Endothelial cell of umbilical vein (primary cell): ENCODE measurements around the gene TROAP. TPM values are rescaled to one million over a fixed set of nuclear protein-coding genes. Genes with fewer than 3 reads are reported as not detected.

Source experiments
- BruUV-seq: library from RNA; stranded (reverse); fragments of 400-500 nt; replicated peaks from 2 replicates; lab custom pipeline; 2021; lab: Mats Ljungman, UMichigan
- CTCF ChIA-PET: fragments of 300-600, 350-600 bp; sonication (Branson Sonifier 250); formaldehyde crosslinking; loops from one replicate; lab custom pipeline; 2021; ENCODE audit warnings: antibody characterized with exemption, inconsistent platforms; lab: Charles Lee
- POLR2A ChIA-PET: fragments of 300-600, 350-600 bp; sonication (Branson Sonifier 250); formaldehyde crosslinking; loops from one replicate; lab custom pipeline; 2021; ENCODE audit warnings: antibody characterized with exemption, inconsistent platforms; lab: Charles Lee
- DNase-seq: peaks from one replicate; pipeline ENCODE4 v3.0.0-alpha.2; 2011; ENCODE audit warnings: low read depth, low spot score
- FAIRE-seq: peaks from 2 replicates; lab custom pipeline; 2011; peaks lifted over from hg19 to GRCh38; lab: Jason Lieb, UNC
- H2AFZ ChIP-seq: 2 replicates; pipeline ENCODE4 v1.6.0; 2012; ENCODE audit warnings: low read depth, low read length, control low read depth, inconsistent platforms
- H3K27ac ChIP-seq: 2 replicates; pipeline ENCODE4 v1.5.1; 2011; ENCODE audit warnings: low read depth, mild to moderate bottlenecking, control low read depth, low read length, moderate library complexity; ENCODE audit not compliant: insufficient read depth
- H3K27me3 ChIP-seq, 2 experiments: 2 replicates each; pipeline versions ENCODE4 v1.6.0 to v1.6.1; 2011; ENCODE audit warnings: low read length in 2 of 2, mixed read lengths in 1 of 2; ENCODE audit not compliant: control insufficient read depth in 2 of 2, insufficient read depth in 2 of 2
- H3K36me3 ChIP-seq, 2 experiments: 2 replicates in 1 of 2; 3 replicates in 1 of 2; pipeline ENCODE4 v1.5.1; 2011; ENCODE audit warnings: low read length in 2 of 2, mild to moderate bottlenecking in 1 of 2, moderate library complexity in 1 of 2; ENCODE audit not compliant: control insufficient read depth in 2 of 2, insufficient read depth in 2 of 2; ENCODE audit errors: extremely low read depth in 1 of 2
- H3K4me1 ChIP-seq: 3 replicates; pipeline ENCODE4 v1.5.1; 2011; ENCODE audit warnings: mild to moderate bottlenecking, low read length; ENCODE audit not compliant: control insufficient read depth, insufficient read depth; ENCODE audit errors: extremely low read depth
- H3K4me2 ChIP-seq: 2 replicates; pipeline ENCODE4 v1.6.1; 2011; ENCODE audit warnings: low read length, control low read depth, mixed read lengths; ENCODE audit not compliant: insufficient read depth
- H3K4me3 ChIP-seq, 3 experiments: fragments of 200-600 bp in 1 of 3; sonication (generic), shearing (Covaris generic) in 1 of 3; replicated peaks in 1 of 3; 2 replicates each; pipeline ENCODE4 v1.5.1; 2011 to 2016; ENCODE audit warnings: control low read depth in 3 of 3, low read length in 3 of 3, mild to moderate bottlenecking in 2 of 3, inconsistent platforms in 1 of 3, low read depth in 1 of 3, moderate library complexity in 1 of 3; ENCODE audit not compliant: insufficient read depth in 1 of 3
- H3K79me2 ChIP-seq: 2 replicates; pipeline ENCODE4 v1.6.0; 2012; ENCODE audit warnings: low read length, inconsistent platforms; ENCODE audit not compliant: control insufficient read depth, insufficient read depth
- H3K9ac ChIP-seq: replicated peaks from 2 replicates; pipeline ENCODE3; 2011; ENCODE audit warnings: low read length, control low read depth; ENCODE audit not compliant: insufficient read depth; ENCODE audit errors: extremely low read depth
- H3K9me1 ChIP-seq: replicated peaks from 3 replicates; pipeline ENCODE4 v1.6.0; 2011; ENCODE audit warnings: mild to moderate bottlenecking, low read length; ENCODE audit not compliant: control insufficient read depth, insufficient read depth; ENCODE audit errors: extremely low read depth
- H3K9me3 ChIP-seq: replicated peaks from 2 replicates; pipeline ENCODE4 v1.5.1; 2012; ENCODE audit warnings: low read length, inconsistent platforms; ENCODE audit not compliant: control insufficient read depth, insufficient read depth
- H4K20me1 ChIP-seq: replicated peaks from 2 replicates; pipeline ENCODE3; 2011; ENCODE audit warnings: mild to moderate bottlenecking, low read length; ENCODE audit not compliant: control insufficient read depth, insufficient read depth; ENCODE audit errors: extremely low read depth
- EZH2 ChIP-seq: IDR thresholded peaks from 2 replicates; pipeline ENCODE4 v1.6.1; 2012; ENCODE audit warnings: borderline replicate concordance, low read depth, mild to moderate bottlenecking, moderate library complexity, low read length, inconsistent platforms; ENCODE audit not compliant: severe bottlenecking
- FOS ChIP-seq: IDR thresholded peaks from 2 replicates; pipeline ENCODE4 v1.6.1; 2011; ENCODE audit warnings: mild to moderate bottlenecking, low read length, moderate library complexity, borderline replicate concordance; ENCODE audit not compliant: insufficient read depth
- GATA2 ChIP-seq: IDR thresholded peaks from 2 replicates; pipeline ENCODE4 v1.7.0; 2011; ENCODE audit warnings: low read depth, mild to moderate bottlenecking, moderate library complexity, mixed read lengths, low read length; ENCODE audit not compliant: insufficient read length, insufficient read depth
- JUN ChIP-seq: IDR thresholded peaks from 2 replicates; pipeline ENCODE4 v1.6.1; 2011; ENCODE audit warnings: borderline replicate concordance, low read depth; ENCODE audit not compliant: insufficient read length, insufficient read depth
- MYC ChIP-seq: IDR thresholded peaks from one replicate; pipeline ENCODE4 v1.6.1; 2011; ENCODE audit warnings: mild to moderate bottlenecking, low read depth, low read length
- POLR2A ChIP-seq: IDR thresholded peaks from 2 replicates; pipeline ENCODE4 v1.6.1; 2012; ENCODE audit warnings: low read depth, mild to moderate bottlenecking, control low read depth, low read length
- POLR2AphosphoS5 ChIP-seq: IDR thresholded peaks from 2 replicates; pipeline ENCODE4 v1.6.1; 2012; ENCODE audit warnings: low read depth, mild to moderate bottlenecking, control low read depth, low read length, moderate library complexity; ENCODE audit not compliant: insufficient read depth
- dilution Hi-C: fragments of 300-500 bp; cut with MboI; formaldehyde crosslinking; loops from one replicate; pipeline ENCODE4 v1.15.0; 2019; ENCODE audit warnings: low sequenced_read_pairs; ENCODE audit not compliant: extremely low pct_ligation_motif_present
- intact Hi-C: fragments of 100-400 bp; cut with micrococcal nuclease; formaldehyde crosslinking; loops from one replicate; pipeline ENCODE4 v1.10.0; 2022
- polyA plus RNA-seq, 4 experiments: library from polyadenylated mRNA; depleted of rRNA in 3 of 4; stranded (reverse) in 3 of 4; unstranded in 1 of 4; fragments of >200 nt; gene quantifications; 2 replicates each; pipeline versions ENCODE4 v1.2.1 to v1.2.3, GENCODE V29; 2011 to 2012; ENCODE audit warnings: missing spikeins in 1 of 4
- total RNA-seq: library from RNA; stranded (reverse); gene quantifications from 2 replicates; pipeline ENCODE4 v1.2.3, GENCODE V29; 2021
- TF ChIP-seq, protein P1 (sequence below): IDR thresholded peaks from 2 replicates; pipeline ENCODE4 v1.6.1; 2011; ENCODE audit not compliant: insufficient read depth, insufficient read length
- TF ChIP-seq, protein P2 (sequence below), 2 donors: IDR thresholded peaks; 1 replicate in 1 of 2; 2 replicates in 1 of 2; pipeline ENCODE4 v1.5.1; 2011; ENCODE audit warnings: low read length in 2 of 2, mild to moderate bottlenecking in 2 of 2, moderate library complexity in 2 of 2, control low read depth in 1 of 2, inconsistent platforms in 1 of 2, low read depth in 1 of 2; ENCODE audit not compliant: insufficient read depth in 1 of 2; ENCODE audit errors: extremely low read depth in 1 of 2

TROAP gene
- total and polyA plus RNA-seq, 2 donors (not counting 3 experiments of a cell fraction or from before 2014, with no cell fraction given): 31.7 to 68.6 TPM

DNA sequence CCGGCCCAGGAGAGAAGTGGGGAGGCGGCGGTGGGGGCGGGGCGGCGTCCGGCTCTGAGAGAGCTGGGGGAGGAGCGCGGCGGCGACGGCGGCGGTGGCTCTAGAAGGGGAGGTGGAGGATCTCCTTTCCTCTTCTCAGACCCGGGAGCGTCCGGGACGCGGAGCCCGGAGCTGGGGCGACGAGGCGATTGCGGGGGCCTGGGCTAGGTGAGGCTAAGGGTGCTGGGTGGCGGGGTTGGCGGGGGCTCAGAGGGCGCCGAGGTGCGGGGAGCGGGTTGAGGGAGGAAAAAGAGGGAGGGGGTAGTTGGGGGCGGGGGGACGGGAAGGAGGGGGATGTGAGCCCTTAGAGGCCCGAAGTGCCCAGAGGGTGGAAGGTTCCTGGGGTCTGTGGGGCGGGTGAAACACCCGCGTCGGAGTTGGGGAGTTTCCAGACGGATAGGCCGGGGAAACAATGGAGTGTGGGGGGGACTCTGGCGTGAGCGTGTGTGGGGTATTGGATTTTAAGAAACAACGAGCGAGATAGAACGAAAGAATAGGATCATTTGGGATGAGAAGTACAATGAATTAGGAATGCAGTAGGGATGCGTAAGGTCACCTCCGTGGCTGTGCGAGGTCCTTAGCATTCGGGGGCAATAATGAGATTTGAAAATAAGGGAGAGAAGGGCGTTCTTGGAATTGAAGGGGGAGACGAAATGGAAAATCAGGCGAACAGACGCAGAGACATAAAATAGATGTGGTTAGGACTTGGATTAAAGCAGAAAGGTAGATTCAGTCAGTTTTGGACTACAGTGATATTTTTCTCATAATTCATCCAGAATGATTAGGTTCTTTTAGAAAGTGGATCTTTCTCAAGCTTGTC is 44.6 kb downstream of the TROAP start, which contains the start of gene SPATS2:
Gene SPATS2, plus strand, starts transcription at position 82 of the 859 bp plus-strand sequence. CDS start 93,551 bp downstream, outside the sequence.
- intact Hi-C loops: loop anchor here (1.0 to 5.0 kb wide), 2 partner anchors 144 to 255 kb away; partner anchors contain the start of gene PRPF40B
- peaks cover 56% of the 10 kb centered on the region for H3K79me2 ChIP-seq
- no peaks in the 10 kb centered on the region for H3K27me3 ChIP-seq
- ChIA-PET CTCF (interaction anchor here (0.8 to 12.8 kb wide), 20 partner anchors 8 to 213 kb away, joined by 3 to 679 read pairs (median 6); no protein-coding TSS in a partner anchor), POLR2A (interaction anchor here (0.6 to 2.1 kb wide), 15 partner anchors 8 to 374 kb away, joined by 3 to 15 read pairs (median 5); partner anchors contain the start of genes PRPH, TMBIM6 and TROAP)
- FAIRE-seq: no peak
- H3K4me3 ChIP-seq: peak within 1 kb of the TSS; percentile 76 to 94 (median 85)
- H4K20me1 ChIP-seq: peaks cover 3% of the 10 kb centered on the region
- peak within 1 kb of the TSS; percentile 95 for H3K9ac ChIP-seq
- peak within 1 kb of the TSS; percentile 77 for H3K27ac ChIP-seq
- dilution Hi-C loops: loop anchor here (25.0 kb wide), 1 partner anchor 145 kb away; no protein-coding TSS in a partner anchor
- DNase-seq: peak; percentile 65
- no peak for TF ChIP-seq EZH2
- no peak for TF ChIP-seq JUN
- TF ChIP-seq, protein P1, sequence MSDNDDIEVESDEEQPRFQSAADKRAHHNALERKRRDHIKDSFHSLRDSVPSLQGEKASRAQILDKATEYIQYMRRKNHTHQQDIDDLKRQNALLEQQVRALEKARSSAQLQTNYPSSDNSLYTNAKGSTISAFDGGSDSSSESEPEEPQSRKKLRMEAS: no peak
- TF ChIP-seq, protein P2, sequence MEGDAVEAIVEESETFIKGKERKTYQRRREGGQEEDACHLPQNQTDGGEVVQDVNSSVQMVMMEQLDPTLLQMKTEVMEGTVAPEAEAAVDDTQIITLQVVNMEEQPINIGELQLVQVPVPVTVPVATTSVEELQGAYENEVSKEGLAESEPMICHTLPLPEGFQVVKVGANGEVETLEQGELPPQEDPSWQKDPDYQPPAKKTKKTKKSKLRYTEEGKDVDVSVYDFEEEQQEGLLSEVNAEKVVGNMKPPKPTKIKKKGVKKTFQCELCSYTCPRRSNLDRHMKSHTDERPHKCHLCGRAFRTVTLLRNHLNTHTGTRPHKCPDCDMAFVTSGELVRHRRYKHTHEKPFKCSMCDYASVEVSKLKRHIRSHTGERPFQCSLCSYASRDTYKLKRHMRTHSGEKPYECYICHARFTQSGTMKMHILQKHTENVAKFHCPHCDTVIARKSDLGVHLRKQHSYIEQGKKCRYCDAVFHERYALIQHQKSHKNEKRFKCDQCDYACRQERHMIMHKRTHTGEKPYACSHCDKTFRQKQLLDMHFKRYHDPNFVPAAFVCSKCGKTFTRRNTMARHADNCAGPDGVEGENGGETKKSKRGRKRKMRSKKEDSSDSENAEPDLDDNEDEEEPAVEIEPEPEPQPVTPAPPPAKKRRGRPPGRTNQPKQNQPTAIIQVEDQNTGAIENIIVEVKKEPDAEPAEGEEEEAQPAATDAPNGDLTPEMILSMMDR (IDR thresholded peaks at IDR 0.05; ENCODE audit: extremely low read depth in 1 of 2, insufficient read depth in 1 of 2, low read depth in 1 of 2, low read length in 2 of 2): no peak
- no peak for TF ChIP-seq MYC
- no peak for TF ChIP-seq POLR2A
- no peak for TF ChIP-seq POLR2AphosphoS5
- TF ChIP-seq FOS: no peak
- TF ChIP-seq GATA2: no peak
- BruUV-seq: no TSS peak
- H3K9me1 ChIP-seq: no peaks in the 10 kb centered on the region
- H3K4me2 ChIP-seq: peak within 1 kb of the TSS; percentile 95
- no peaks in the 10 kb centered on the region for H3K9me3 ChIP-seq
- no peaks in the 10 kb centered on the region for H3K36me3 ChIP-seq
- H3K4me1 ChIP-seq: peaks cover 35% of the 10 kb centered on the region
- H2AFZ ChIP-seq: peak within 1 kb of the TSS; percentile 26
